ENCODE measurements around the gene NRARP.
A peak's percentile ranks its signal among the peaks of the same experiment; 100 is the strongest.

Gene NRARP

DNA sequence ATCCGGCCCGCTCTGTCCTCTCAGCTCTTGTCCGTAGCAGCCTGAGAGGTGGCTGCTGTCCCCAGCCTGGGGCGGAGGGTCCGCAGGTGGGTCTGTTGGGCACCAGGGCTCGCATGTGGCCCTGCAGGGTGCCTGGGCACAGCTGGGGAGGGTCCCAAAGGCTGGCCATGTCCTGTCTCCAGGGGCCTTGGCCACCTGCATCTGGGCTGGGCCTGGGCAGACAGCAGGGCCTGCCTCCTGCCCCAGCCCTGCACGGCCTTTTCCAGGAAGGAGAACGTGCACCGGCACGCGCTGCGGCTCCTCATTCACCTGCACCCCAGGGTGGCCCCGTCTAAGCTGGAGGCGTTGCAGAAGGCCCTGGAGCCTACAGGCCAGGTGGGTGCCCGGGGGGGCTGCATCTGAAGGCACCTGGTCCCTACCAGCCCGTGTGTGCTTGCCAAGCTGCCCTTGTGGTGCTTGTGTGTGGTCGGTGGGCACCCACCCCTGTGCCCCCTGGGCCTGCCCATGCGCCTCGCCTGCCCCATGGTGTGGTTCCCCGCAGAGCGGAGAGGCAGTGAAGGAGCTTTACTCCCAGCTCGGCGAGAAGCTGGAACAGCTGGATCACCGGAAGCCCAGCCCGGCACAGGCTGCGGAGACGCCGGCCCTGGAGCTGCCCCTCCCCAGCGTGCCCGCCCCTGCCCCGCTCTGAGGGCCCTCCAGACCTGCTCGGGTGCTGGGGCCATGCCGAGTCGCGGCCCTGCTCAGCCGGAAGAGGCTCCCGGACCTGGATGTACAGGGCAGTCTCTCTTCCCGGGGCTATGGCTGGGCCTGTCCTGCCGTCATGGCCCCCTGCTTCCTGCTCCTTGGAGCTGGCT lies 29.6 kb downstream of the NRARP start:
- TF ChIP-seq, protein P1, sequence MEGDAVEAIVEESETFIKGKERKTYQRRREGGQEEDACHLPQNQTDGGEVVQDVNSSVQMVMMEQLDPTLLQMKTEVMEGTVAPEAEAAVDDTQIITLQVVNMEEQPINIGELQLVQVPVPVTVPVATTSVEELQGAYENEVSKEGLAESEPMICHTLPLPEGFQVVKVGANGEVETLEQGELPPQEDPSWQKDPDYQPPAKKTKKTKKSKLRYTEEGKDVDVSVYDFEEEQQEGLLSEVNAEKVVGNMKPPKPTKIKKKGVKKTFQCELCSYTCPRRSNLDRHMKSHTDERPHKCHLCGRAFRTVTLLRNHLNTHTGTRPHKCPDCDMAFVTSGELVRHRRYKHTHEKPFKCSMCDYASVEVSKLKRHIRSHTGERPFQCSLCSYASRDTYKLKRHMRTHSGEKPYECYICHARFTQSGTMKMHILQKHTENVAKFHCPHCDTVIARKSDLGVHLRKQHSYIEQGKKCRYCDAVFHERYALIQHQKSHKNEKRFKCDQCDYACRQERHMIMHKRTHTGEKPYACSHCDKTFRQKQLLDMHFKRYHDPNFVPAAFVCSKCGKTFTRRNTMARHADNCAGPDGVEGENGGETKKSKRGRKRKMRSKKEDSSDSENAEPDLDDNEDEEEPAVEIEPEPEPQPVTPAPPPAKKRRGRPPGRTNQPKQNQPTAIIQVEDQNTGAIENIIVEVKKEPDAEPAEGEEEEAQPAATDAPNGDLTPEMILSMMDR (IDR thresholded peaks at IDR 0.05; ENCODE audit: low read depth, low read length), result no peak
- no peak overlapping the region for H3K4me3 ChIP-seq (replicated peaks in 1 of 2; ENCODE audit: low read depth in 2 of 2, low read length in 2 of 2)
- no peak for DNase-seq (ENCODE audit: low read depth in 2 of 2)

DNA sequence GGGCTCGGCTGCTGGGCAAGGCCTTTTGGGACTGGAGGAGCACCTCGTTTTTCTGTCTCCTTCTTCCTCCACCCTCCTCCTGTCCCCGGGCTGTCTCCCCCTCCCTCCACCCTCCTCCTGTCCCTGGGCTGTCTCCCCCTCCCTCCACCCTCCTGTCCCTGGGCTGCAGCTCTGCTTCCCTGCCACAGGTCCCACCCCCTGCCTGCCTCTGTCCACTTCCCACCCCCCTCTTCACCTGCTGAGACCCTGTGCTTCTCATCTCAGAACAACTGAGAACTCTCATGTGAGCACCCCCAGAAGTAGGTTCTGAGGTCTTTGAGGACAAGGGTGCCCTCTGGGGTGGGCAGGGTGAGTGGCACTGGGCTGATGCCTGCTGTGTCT lies 30.4 kb downstream of the NRARP start:
- no peak overlapping the region for H3K4me3 ChIP-seq (replicated peaks in 1 of 2; ENCODE audit: low read depth in 2 of 2, low read length in 2 of 2)
- TF ChIP-seq, protein P1 (IDR thresholded peaks at IDR 0.05; ENCODE audit: low read depth, low read length), result no peak
- DNase-seq (ENCODE audit: low read depth in 2 of 2), result no peak

DNA sequence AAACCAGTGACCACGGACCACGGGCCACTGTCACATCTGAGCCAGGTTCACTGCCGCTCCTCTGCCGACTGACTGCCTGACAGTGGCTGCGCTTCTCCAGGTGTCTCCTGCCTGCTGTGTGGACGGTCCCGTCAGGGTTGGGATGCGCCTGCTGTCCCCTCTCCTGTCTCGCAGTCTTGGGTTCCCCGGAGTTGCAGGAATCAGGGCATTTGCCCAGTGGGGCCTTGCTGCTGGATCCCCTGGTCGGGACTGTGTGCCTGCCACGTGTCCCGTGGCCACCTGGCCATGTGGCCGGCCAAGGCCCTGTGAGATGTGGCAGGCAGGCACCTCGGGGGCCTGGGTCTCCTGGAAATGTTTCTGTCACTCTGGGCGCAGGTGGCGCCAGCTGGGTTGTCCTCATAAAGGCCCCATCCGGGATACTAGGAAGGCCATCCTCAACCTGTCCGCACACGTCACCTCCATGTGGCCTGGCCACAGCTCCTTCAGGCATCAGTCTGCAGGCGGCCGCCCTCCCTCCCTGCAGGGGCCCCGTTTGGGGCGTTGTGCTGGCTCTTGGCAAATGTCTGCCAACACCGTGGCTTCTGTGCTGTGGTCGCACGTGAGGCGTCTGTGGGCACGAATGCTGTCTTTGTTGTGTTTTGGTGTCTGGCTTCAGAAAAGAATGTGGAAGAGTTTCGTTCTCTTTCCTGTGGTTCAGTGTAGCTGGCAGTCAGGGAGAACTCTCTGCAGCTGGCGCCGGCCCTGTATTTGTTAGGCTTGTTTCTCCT lies 31.0 kb downstream of the NRARP start:
- peak in 1 of 2 donors; percentile 41 for DNase-seq (ENCODE audit: low read depth in 2 of 2)
- H3K4me3 ChIP-seq (replicated peaks in 1 of 2; ENCODE audit: low read depth in 2 of 2, low read length in 2 of 2), result no peak overlapping the region
- TF ChIP-seq, protein P1 (IDR thresholded peaks at IDR 0.05; ENCODE audit: low read depth, low read length), result no peak

DNA sequence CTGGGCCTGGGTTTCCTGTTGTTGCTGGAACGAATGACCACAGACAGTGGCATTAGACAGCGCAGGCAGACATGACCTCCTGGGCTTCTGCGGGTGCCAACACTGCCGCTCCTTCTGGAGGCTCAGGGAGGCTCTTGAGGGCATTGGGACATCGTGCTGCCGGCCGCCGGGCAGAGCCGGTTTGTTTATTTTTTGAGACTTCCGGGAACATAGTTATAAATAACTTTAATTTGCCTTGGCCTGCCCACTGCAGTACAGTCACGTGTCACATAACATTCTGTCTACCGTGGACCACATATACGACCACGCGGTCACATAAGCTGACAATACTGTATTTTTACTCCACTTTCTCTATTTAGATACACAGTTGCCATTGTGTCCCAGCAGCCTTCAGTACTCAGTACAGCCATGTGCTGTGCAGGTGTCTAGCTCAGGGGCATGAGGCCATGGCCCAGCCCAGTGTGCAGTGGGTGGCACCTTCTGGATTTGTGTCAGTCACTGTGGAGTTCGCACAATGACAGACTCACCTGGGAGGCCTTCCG lies 32.8 kb downstream of the NRARP start:
- TF ChIP-seq, protein P1 (IDR thresholded peaks at IDR 0.05; ENCODE audit: low read depth, low read length), result no peak
- H3K4me3 ChIP-seq (replicated peaks in 1 of 2; ENCODE audit: low read depth in 2 of 2, low read length in 2 of 2), result no peak overlapping the region
- peak in 1 of 2 donors; percentile 60 for DNase-seq (ENCODE audit: low read depth in 2 of 2)

DNA sequence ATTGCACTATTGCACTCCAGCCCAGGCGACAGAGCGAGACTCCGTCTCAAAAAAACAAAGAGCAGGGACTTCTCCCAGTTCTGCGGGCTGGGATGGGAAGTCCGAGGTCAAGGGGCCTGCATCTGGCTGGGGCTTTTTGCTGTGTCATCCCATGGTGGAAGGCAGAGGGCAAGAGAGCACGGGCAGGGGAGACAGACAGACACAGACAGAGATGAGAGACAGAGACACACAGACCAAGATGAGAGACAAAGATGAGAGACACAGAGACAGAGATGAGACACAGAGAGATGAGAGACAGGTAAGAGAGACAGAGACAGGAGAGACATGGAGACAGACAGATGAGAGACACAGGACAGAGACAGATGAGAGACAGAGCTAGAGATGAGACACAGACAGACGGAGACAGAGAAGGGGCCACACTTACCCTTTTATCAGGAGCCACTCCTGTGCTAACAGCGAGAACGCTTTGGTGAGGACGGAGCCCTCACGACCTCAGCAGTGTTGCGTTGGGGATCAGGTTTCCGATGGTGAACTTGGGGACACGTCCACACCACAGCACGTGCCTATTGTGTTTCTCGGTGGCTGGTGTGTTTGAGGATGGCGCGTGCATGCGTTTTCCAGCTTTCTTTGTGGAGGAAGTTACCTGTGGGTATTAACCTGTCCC lies 33.4 kb downstream of the NRARP start:
- DNase-seq (ENCODE audit: low read depth in 2 of 2), result peak in 1 of 2 donors; percentile 43
- no peak overlapping the region for H3K4me3 ChIP-seq (replicated peaks in 1 of 2; ENCODE audit: low read depth in 2 of 2, low read length in 2 of 2)
- TF ChIP-seq, protein P1 (IDR thresholded peaks at IDR 0.05; ENCODE audit: low read depth, low read length), result no peak

DNA sequence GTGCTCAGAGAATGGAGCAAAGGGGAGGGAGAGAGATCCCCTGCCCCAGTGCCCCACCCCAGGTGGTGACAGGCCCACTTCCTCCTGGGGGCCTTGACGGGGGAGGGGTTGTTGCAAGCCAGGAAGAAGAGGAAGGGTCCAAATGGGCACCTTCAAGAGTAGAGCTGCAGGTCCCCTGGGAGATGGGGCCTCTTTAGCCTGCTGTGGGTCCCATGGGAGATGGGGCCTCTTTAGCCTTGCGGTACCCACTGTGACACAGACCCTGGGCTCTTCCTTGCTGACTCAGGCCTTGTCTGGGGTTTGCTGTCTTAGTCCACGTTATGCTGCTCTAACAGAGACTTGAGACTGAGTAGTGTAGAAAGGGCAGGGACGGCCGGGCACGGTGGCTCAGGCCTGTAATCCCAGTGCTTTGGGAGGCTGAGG lies 34.1 kb downstream of the NRARP start:
- TF ChIP-seq, protein P1 (IDR thresholded peaks at IDR 0.05; ENCODE audit: low read depth, low read length), result no peak
- H3K4me3 ChIP-seq (replicated peaks in 1 of 2; ENCODE audit: low read depth in 2 of 2, low read length in 2 of 2), result no peak overlapping the region
- DNase-seq (ENCODE audit: low read depth in 2 of 2), result peak in 1 of 2 donors; percentile 76
